Adrenal gland (tissue), 5 donors: Measurements from ENCODE around the gene ATP6V0E1.

Experiments used
- CTCF ChIP-seq, 6 experiments: fragments of 450-650 bp in 4 of 6; fragments of 200-600 bp in 2 of 6; sonication (generic) in 1 of 6; IDR thresholded peaks; 1 replicate in 5 of 6; 2 replicates in 1 of 6; pipeline versions ENCODE4 v1.5.1 to v1.8.0; 2016 to 2021; ENCODE audit warnings: antibody characterized with exemption in 6 of 6, mild to moderate bottlenecking in 2 of 6, moderate library complexity in 1 of 6
- POLR2A ChIP-seq, 2 donors: fragments of 450-650 bp; IDR thresholded peaks; one replicate each; pipeline ENCODE4 v1.6.1; 2017; ENCODE audit warnings: antibody characterized with exemption in 2 of 2, mild to moderate bottlenecking in 2 of 2, moderate library complexity in 1 of 2
- donor health status: DM: no; HTN: no; CAD: no.

GRCh38 chr5:172985596-172985995 is 2.0 kb downstream of the ATP6V0E1 start:
- TF ChIP-seq POLR2A (IDR thresholded peaks at IDR 0.05) (no peak), CTCF (IDR thresholded peaks at IDR 0.05) (no peak)
